NCI-H128 (cell line): ENCODE results near the gene SMIM20.
"Not testable (repeated sequence)": the region's sequence is repeated elsewhere in the genome, so short reads cannot be mapped to it uniquely, and the experiment has no call there.

Experiments used
- DNase-seq: peaks from one replicate; lab custom pipeline; 2025; ENCODE audit not compliant: unreplicated experiment; lab: John Stamatoyannopoulos, UW

SMIM20 gene

DNA sequence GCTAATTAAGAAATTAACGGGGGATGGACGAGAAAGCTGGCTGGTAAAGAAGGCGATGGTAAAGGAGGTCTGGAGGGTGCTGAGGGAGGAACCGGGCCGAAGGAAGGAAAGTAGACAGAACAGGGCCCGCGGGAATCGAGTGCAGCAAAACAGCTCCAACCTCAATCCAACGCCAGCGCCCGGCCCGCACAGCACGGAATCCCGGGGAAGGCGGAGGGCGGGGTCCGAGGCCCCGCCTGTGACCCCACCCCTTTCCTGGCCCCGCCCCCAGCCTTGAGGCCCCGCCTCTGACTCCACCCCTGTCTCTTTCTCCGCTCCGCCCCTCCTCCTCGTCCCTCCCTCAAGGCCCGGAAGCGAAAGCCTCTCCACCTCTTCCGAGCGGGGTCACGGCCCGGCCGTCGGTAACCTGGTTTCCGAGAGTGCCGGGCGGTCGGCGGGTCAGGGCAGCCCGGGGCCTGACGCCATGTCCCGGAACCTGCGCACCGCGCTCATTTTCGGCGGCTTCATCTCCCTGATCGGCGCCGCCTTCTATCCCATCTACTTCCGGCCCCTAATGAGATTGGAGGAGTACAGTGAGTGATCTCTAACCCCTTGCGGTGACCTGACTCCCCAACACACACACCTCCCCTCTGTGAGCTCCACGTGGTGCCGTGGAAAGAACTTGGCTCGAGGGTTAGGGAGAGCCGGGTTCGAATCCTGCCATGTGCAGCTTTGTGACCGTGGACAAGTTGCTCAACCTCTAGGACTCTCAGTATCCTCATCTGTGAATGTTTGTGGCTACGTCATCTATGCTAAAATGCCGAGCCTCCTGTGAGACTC is at the start of gene SMIM20:
SMIM20 (plus strand) TSS at position 370 of the 819 bp plus-strand sequence; CDS start at position 464, 94 bp downstream.
- peak; percentile 62 for DNase-seq

DNA sequence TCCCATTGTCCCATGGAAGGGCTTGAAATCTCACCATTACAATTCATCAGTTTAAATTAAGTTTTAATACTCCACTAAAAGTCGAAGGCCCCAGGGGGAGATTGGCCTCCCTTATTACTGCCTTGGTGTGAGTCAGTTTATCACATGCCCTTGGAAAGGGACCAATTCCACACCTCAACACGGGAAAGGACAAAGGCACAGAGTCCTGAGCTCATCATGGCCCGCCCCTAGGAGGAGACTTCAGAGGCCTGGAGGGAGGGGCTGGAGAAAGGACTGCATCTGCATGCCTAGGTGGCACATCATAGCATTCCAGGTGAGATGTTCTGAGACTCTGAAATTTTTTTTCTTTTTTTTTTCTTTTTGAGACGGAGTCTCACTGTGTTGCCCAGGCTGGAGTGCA is 48.4 kb upstream of the SMIM20 start:
- no peak for DNase-seq

DNA sequence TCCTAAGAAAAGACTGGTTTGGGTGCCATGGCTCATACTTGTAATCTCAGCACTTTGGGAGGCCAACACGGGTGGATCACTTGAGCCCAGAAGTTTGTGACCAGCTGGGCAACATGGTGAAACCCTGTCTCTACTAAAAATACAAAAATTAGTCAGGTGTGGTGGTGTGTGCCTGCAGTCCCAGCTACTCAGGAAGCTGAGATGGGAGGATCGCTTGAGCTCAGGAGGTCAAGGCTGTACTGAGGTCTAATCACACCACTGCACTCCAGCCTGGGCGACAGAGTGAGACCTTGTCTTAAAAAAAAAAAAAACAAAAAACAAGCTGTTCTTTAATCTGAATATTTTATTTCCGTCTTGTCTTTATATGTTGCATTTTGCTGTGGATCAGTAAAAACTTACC is 47.6 kb upstream of the SMIM20 start:
- not testable (repeated sequence) for DNase-seq

DNA sequence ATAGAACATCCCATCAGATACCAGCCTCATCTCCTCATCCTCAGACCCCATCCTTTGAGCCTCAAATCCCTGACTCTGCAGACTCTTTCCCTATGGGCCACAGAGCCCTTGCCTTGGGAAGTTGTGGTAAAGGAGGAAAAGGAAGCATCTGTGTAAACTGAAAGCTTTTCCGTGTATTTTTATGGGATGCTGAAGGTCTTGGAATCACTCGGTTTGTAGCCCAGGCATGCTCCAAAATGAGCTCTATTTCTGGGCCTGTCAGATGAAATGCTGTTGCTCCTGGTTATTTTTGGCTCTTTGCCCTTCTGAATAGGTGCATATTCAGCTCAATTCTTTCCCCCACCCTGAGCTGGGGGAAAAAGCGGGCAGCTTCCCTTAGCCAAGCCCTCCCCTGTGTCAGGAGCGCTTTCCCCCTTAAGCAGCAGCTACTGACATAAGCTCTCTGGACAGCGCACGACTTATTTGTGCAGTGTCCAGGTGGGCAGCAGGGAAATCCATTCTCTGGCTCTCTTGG is 46.2 kb upstream of the SMIM20 start:
- no peak for DNase-seq

DNA sequence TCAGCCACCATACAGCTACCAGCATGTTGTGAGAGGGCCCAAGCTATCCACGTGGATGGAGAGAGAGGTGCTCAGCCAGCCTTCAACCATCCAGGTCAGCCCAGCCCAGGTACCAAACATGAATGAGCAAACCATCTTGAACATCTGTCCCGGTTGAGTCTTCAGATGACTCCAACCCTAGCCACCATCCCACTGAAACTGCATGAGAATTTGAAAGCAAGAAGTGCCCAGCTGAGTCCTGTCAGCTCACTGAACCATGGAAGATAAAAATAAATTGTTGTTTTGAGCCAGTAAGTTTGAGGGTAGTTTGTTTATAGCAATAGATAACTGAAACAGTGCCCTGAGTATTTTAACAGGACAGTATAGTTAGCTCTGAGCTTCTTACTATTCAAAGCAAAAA is 43.9 kb upstream of the SMIM20 start:
- no peak for DNase-seq

DNA sequence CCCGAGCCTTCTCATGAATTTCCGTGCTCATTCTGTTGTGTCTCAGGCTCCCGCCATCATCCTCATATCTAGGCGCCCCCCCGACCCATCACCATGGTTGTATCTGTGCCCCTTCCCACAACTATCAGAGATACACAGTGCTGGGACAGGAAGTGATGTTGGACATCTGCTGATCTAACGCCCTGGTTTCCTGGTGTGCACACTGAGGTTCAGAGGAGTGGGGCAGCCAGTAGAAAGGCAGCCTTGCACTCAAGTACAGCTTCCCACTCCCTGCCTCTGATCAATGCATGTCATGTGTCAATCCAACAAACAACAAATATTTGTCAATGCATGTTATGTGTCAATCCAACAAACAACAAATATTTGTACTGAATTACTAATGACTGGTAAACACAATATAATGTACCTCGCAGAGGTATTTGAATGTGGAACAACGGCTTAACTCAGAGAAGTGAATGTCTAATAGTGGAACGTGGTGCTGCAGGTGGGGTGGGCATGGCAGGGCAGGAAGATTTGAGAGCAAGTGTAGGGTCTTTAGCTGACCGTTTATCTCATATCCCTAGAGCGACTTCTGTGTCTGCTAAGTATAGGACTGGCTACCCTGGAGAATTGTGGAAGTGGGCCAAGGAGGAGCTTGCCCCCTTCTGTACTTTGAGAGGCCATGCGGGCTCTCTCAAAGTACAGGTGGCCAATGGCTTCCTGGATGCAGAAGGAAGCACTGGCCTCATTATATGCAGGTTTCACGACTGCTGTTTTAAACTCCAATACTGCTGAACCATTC is 41.0 kb upstream of the SMIM20 start:
- no peak for DNase-seq

DNA sequence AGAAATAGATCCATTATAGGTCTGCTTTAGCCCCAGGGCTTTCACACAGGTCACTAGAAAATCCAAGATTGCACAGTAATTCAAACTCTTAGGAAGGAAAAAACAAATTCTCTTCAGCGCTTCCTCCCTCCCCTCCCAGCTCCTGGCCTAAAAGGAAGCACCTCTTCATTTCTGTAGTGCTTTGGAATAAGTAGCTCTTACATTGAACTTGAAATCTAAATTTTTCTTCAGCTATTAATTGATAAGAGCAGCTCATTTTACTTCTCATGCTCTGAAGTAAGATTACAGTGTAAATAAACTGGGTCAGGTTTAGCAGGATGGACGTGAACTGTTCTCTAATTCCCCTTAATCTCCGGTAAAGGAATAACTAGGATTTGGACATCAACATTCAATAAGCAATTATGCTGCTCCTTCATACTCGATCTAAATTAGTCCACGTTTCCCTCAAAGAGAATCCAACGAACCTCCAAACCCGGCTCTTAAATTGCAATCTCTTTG is 40.3 kb upstream of the SMIM20 start:
- DNase-seq = no peak

DNA sequence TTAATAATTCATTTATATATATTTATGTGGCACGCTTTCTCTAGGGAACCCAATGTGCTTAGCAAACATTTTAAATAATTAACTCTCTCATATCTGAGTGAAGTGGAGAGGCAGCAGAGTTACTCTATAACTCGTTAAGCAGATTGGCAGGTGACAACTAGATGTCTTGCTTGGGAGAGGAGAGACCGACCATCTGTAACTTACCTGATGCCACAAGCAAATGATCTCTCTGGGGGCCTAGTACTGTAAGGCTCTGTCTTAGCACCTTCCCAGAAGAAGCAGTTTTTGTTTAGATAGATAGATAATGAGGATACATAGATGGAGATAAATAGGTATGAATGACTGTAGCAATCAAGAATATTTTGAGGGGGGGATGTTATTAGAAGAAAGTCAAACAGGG is 39.4 kb upstream of the SMIM20 start:
- DNase-seq = no peak

DNA sequence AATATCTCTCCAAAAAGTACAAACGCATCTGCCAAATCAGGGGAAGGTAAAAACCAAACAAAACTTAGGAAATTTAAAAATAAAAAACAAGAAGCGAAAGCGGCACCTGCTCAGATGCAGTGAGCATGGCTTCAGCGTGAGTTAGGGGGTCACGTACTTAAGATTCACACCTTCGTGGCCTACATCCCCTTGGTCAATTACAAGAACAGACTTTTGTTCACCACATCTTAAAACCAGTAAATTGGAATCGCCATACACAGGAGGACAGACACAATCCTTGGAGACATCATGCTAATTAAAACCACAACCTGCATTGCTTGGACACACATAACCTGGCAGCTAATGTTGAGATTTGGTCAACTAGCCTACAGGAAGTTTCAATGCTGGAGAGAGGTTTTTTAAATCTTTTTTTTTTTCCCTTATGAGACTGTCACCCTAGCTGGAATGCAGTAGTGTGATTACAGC is 38.7 kb upstream of the SMIM20 start:
- DNase-seq = no peak

DNA sequence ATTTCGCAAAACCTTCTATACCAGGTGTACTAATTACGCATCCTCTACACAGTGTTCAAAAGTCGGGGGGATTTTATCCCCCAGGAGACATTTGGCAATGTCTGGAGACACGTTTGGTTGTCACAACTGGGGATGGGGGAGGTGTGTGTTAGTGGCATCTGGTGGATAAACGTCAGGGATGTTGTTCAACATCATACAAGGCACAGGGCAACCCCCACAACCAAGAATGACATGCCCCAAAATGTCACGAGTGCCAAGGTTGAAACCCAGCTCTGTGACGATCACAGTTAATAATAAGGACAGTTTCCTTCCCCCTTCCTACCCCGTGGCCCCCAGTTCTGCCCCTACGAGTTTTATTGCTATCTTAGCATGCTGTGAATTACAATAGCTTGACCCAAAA is 35.3 kb upstream of the SMIM20 start:
- no peak for DNase-seq

DNA sequence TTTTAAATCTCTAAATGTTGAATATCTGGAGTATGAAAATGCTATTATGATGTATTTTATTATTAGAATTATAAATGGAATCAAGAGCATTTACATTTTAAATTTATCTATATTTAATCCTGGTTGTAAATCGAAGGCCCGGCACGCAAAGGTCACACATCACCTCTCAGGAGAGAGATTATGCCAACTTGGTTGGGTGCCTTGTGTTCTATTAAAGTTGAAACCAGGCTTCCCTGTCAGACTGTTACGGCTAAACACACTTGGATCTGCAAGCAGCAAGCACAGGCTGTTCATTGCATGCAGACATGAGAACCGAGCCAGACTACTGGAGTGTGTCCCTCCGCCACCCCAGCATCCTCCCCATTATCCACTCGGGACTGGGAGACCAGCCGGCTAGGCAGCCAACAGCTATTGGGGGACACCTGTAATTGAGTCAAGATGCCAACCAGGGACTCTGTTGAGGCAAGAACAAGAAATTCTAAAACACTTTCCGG is 34.9 kb upstream of the SMIM20 start:
- no peak for DNase-seq

DNA sequence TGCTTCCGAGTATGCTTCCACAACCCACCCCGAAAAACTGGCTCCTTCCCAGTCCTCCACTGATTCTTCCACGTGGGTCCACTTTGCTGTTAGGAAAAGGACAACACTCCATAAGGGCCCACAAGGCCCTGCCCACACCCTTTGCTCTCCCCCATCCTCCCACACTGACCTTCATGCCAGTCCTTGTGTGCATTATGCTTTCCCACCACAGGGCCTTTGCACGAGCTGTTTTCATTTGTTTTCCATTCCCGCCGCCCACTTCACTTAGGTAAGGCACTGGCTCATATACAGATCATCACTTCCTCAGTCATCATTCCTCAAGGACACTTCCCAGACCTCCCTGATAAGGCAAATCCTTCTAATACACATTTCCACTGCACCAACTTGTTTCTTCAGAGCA is 34.4 kb upstream of the SMIM20 start:
- DNase-seq = no peak

DNA sequence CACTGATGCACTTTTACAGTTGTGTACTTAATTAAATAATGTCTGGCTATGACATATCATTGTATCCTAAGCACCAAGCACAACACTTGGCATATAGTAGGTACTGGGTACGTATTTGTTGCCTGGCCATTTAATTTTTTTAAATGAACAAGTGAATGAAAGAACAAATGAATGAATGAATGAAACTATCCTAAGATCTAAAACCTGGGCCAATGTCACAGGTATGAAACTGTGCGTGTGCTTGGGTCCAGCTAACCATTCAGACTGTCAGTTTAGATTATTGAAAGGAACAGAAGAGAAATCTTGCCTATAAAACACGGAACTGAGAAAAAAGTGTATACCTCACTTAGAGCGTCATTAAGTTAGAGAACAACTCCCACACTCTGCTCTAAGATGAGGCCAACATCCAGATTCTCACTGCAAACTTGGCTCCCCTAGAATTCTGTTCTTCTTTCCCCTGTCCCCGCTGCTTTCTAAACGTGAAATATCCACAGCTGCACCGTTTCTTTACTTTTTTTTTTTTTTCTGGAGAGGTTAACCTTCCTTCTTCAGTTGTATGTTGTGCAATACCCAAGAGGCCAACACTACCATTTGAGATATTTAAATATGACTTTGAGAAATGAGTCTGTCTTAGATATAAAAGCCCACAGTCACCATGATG is 33.9 kb upstream of the SMIM20 start:
- no peak for DNase-seq

DNA sequence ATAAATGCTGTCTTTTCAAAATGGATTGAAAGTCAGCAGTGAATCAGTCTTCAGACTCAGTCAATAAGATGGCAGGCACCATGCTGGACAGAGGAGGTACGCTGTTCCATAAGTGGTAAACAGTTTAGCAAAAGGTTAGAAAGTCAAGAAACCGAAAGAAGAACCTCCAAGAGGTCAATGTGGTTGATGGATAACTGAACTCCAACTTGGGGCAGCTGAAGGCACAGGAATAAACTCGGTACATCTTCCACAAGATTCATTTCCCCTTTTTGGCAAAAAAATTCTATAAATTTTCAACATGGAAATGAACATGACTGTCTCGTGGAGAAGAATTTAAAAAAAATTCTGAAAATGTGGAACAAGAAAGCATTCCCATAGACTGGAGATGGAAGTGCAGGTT is 32.8 kb upstream of the SMIM20 start:
- DNase-seq = no peak

DNA sequence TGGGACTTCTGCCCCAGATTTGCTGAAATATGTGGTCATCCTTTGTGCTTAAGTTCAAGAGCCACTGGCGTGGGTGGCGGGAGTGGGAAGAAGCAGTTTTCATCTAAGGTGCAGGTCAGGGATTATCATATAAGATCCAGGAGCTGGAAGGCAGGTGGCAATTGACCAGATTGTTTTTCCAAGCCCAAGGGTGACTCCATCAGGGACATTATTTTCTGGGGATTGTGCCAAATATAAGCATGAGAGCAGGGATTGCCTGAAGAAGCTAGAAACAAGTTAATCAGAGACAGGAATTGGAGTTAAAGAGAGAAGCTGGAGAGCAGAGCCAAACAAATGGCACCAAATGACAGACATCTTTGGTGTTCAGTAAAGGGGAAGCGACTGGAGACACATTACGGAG is 31.8 kb upstream of the SMIM20 start:
- DNase-seq = no peak

DNA sequence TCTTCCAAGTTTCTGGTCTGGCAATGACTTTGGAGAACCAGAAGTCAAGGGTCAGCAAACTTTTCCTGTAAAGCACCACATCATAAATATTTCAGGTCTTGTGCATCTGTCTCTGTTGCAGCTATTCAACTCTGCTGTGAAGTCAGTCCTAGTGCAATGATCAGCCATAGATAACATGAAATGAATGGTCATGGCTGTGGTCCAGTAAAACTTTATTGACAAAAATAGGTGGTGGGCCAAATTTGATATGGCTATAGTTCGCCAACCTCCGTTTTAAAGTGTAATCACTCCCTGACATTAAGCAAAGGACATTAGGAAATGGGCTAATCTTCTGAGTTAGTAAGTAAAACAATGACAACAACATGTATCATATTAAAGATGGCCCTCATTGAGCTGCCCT is 30.5 kb upstream of the SMIM20 start:
- DNase-seq = no peak

DNA sequence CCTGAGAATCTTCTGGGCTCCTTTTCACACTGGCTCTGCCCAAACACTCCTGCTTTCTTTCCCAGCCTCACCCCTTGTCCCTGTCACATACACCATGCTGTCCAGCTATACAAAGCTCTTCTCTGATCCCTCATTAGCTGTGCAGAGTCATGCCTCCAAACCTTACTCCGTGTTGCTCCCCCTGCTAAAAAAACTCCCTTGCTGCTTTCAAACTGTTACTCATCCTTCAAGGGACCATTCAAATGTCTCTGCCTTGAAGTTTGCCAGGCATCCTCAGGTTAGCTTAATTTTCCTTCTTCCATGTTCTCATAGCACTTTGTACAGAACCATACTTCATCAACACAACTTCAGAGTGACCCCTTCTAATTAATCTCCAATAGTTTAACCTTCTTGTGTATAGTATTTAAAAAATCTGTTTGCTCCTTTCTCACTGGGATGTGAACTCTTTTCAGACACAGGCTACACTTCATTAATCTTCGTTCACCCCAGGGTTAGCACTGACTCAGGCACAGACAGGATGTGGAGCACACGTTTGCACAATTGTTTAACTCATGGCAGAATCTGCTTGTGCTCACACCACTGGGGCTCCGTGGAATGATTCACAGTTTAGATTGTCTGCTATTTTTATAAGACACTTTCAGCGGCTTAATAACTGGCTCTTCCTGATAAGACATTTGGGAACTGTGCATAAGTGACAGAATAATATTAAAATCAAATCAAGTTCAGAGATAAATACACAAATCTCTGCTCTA is 29.8 kb upstream of the SMIM20 start:
- DNase-seq = no peak

DNA sequence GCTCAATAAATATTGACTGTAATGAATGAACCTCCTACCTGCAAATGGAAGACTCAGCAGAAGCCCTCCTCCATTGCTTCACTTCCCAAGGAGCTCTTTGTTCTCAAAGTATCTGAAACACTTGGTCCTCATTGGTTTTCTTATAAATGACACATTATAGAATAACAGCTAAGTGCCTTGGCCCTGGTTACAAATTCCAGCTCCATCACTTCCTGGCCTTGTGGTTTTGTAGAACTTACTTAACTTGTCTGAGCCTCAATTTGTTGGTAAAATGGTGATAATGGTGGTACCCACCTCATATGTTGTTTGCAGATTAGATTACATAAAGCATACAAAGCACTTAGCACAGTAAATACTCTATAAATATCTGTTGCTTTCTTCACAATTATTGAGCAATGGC is 25.2 kb upstream of the SMIM20 start:
- no peak for DNase-seq

DNA sequence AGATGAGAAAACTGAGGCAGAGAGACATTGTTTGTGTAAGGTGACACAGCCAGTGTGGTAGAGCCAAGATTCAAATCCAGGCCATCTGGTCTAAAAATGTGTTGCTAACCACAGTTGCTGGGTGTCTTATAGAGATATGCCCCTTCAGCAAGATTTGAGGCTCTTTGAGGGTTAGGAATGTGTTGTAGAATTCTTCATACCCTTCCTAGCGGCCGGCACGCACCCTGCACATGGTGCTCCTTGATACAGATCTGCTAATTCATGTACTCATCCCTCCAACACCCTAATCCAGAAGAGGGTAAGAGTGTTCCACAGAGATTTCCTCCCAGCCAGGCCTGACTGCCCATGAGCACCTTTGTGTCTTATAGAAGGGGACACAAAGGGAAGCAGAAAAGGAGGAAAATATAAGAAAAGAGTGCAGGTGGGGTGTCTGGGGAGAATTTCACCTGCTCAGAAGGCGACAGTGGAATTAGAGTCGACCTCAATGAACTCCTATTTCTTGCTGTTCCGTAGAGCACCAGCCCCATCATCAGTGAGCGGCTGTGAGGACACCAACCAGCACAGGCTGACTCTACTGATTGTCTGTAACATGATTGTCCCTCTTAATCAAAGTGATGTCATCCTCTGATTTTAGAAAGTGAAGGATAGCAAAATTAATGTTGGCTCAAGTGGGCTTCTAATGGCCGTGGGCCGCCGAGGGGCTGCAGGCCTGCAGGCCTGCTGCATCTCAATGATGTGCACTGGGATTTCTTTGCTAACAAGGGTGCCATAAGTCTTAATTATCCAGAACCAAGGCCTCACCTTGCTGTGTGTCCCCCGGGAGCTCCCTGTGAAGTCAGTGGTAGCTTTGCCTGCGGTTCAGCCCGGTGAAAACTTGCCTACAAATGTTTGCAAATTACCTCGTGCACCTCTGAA is 24.2 kb upstream of the SMIM20 start:
- DNase-seq = no peak
